ENCODE data around the gene ELP4.

Gene ELP4

GRCh38 chr11:31802609-31802989 is 293.0 kb downstream of the ELP4 start:
- DNase-seq, result no peak

GRCh38 chr11:31802990-31803812 is 293.6 kb downstream of the ELP4 start:
- DNase-seq, result no peak

- DNase-seq, result no peak
Observed at GRCh38 chr11:31803813-31804311, 294.3 kb downstream of the ELP4 start.

- no peak for DNase-seq
Observed at GRCh38 chr11:31804312-31805036, 294.9 kb downstream of the ELP4 start.

- no peak for DNase-seq
Observed at GRCh38 chr11:31805037-31805628, 295.6 kb downstream of the ELP4 start.

- no peak for DNase-seq
Observed at GRCh38 chr11:31805629-31806185, 296.1 kb downstream of the ELP4 start.

GRCh38 chr11:31806186-31806927 is 296.8 kb downstream of the ELP4 start:
- no peak for DNase-seq

- DNase-seq, result no peak
Observed at GRCh38 chr11:31806928-31807798, 297.6 kb downstream of the ELP4 start.

GRCh38 chr11:31807799-31808667 is 298.5 kb downstream of the ELP4 start:
- no peak for DNase-seq

- no peak for DNase-seq
Observed at GRCh38 chr11:31808721-31809540, 299.4 kb downstream of the ELP4 start.

- DNase-seq, result no peak
Observed at GRCh38 chr11:31809541-31809856, 299.9 kb downstream of the ELP4 start.

GRCh38 chr11:31809857-31810778 is 300.6 kb downstream of the ELP4 start:
- no peak for DNase-seq

GRCh38 chr11:31810779-31811647 is 301.4 kb downstream of the ELP4 start, which contains the start of gene PAX6:
Gene PAX6 (minus strand): TSS chr11:31811322. CDS start chr11:31806411, 4,911 bp downstream.
- no peak for DNase-seq

GRCh38 chr11:31812383-31813381 is 303.1 kb downstream of the ELP4 start:
- no peak for DNase-seq

GRCh38 chr11:31813391-31814175 is 304.0 kb downstream of the ELP4 start:
- no peak for DNase-seq

Measured in activated gamma-delta T cell (primary cell).